Activated CD8-positive, alpha-beta memory T cell treated with anti-CD3 and anti-CD28 coated beads, Interleukin-2, amount 50 U/mL, for 1 hour (primary cell): ENCODE data around the gene WAS.
A peak's percentile ranks its signal among the peaks of the same experiment; 100 is the strongest.
"Not testable (repeated sequence)": the region's sequence is repeated elsewhere in the genome, so short reads cannot be mapped to it uniquely, and the experiment has no call there.

Experiments used
- DNase-seq: peaks from one replicate; pipeline ENCODE4 v3.0.0-alpha.2; 2020; ENCODE audit errors: extremely low read depth

WAS gene

DNA sequence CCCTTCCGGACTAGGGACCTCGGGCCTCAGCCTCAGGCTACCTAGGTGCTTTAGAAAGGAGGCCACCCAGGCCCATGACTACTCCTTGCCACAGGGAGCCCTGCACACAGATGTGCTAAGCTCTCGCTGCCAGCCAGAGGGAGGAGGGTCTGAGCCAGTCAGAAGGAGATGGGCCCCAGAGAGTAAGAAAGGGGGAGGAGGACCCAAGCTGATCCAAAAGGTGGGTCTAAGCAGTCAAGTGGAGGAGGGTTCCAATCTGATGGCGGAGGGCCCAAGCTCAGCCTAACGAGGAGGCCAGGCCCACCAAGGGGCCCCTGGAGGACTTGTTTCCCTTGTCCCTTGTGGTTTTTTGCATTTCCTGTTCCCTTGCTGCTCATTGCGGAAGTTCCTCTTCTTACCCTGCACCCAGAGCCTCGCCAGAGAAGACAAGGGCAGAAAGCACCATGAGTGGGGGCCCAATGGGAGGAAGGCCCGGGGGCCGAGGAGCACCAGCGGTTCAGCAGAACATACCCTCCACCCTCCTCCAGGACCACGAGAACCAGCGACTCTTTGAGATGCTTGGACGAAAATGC is at the start of gene WAS:
Gene WAS, plus strand, starts transcription at position 389 of the 572 bp plus-strand sequence. Its CDS starts 55 bp downstream, at position 444.
- DNase-seq, result no peak

GRCh38 chrX:48636301-48636700 is 47.3 kb upstream of the WAS start:
- DNase-seq, result no peak

DNA sequence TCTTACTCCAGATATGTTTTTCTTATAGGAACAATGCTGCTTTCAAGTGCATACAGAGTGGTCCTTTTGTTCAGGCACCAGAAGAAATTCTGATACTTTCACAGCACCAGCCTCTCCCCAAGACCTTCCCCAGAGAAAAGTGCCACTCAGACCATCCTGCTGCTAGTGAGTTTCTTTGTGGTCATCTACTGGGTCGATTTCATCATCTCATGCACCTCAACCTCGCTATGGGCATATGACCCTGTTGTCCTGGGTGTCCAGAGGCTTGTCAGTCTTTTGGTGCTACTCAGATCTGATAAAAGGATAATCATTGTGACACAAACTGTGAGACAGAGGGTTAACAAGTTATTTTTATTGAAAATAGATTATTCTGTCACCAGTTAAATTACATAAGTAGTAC is 46.8 kb upstream of the WAS start:
- DNase-seq, result no peak

DNA sequence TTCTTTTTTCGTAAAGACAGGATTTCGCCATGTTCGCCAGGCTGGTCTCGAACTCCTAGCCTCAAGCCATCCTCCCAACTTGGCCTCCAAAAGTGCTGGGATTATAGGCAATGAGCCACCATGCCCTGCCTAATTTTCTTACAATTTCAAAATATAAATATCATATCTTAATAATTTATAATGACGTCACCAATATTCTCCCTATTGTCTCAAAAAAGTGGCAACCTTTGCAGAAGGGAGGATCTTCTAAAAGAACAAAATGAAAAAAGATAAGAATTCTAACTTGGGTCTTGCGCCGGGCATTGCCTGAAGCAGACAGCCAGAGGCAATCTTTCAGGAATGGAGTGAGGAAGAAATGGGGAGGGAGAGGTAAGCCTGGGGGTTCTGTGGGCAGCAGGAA is 37.9 kb upstream of the WAS start:
- DNase-seq, result no peak

GRCh38 chrX:48648336-48648751 is 35.3 kb upstream of the WAS start:
- no peak for DNase-seq

DNA sequence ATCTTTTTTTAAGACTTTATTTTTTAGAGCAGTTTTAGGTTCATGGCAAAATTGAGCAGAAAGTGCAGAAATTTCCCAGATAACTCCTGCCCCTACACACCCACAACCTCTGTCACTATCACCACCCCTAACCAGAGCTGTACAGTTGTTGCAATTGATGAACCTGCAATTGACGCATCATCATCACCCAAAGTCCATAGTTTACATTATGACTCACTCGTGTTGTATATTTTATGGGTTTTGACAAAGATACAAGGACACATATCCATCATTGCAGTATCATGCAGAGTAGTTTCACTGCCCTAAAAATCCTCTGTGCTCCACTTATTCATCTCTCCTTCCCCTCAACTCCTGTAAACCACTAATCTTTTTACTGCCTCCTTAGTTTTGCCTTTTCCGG is 34.5 kb upstream of the WAS start:
- DNase-seq, result no peak

GRCh38 chrX:48652055-48652579 is 31.5 kb upstream of the WAS start:
- DNase-seq, result not testable (repeated sequence)

DNA sequence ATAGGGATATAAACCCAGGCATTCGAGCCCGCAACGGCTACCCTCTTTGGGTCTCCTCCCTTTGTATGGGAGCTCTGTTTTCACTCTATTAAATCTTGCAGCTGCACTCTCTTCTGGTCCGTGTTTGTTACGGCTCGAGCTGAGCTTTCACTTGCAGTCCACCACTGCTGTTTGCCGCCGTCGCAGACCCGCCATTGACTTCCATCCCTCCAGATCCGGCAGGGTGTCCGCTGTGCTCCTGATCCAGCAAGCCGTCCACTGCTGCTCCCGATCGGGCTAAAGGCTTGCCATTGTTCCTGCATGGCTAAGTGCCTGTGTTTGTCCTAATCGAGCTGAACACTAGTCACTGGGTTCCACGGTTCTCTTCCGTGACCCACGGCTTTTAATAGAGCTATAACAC is 28.9 kb upstream of the WAS start:
- DNase-seq, result not testable (repeated sequence)

DNA sequence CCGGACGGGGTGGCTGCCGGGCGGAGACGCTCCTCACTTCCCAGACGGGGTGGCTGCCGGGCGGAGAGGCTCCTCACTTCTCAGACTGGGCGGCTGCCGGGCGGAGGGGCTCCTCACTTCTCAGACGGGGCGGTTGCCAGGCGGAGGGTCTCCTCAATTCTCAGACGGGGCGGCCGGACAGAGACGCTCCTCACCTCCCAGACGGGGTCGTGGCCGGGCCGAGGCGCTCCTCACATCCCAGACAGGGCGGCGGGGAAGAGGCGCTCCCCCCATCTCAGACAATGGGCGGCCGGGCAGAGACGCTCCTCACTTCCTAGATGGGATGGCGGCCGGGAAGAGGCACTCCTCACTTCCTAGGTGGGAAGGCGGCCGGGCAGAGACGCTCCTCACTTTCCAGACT is 23.9 kb upstream of the WAS start:
- not testable (repeated sequence) for DNase-seq

DNA sequence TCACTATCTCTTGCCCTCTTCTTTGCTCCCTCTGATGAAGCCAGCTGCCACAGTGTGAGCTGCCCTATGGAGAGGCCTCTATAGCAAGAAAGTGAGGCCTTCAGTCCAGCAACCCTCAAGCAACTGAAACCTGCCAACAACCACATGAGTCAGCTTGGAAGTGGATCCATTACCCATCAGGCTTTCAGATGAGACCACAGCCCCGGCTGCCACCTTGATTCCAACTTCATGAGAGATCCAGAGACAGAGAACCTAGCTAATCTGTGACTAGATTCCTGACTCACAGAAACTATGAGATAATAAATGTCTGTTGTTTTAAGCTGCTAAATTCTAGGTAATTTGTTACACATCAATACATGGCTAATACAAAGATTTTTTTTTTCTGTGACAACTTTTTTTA is 20.4 kb upstream of the WAS start:
- DNase-seq, result no peak

DNA sequence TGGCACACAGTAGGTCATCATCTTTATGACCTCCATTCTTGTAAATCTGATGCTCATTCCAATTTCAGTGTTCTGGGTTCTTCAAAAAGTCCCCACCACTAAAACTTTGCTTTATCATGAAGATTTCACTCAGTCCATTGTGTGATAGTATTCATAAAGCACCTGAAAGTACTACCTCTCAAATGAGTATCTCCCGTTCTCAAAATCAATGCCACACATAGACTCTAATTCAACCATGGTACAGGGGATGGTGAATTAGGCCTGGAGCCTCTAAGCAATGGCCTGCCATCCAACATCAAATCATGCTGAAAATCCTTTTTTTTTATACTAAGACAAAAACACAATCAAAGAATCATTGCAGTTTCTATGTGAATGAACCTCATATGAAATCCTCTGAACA is 19.4 kb upstream of the WAS start:
- DNase-seq, result no peak

- DNase-seq, result no peak
Measured at GRCh38 chrX:48665991-48666390, 17.6 kb upstream of the WAS start.

DNA sequence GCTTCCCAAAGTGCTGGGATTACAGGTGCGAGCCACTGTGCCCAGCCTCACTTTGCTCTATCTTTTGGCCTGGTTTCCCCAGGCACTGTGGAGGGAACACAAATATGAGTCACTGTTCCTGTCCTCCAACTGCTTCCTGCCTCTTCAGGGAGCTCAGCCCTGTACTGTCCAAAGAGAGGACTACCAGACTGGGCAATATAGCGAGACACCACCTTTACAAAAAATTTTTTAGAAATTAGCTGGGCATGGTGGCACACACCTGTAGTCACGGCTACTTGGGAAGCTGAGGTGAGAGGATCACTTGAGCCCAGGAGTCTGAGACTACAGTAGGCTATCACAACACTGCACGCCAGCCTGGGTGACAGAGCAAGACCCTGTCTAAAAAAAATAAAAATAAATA is 16.9 kb upstream of the WAS start:
- no peak for DNase-seq

DNA sequence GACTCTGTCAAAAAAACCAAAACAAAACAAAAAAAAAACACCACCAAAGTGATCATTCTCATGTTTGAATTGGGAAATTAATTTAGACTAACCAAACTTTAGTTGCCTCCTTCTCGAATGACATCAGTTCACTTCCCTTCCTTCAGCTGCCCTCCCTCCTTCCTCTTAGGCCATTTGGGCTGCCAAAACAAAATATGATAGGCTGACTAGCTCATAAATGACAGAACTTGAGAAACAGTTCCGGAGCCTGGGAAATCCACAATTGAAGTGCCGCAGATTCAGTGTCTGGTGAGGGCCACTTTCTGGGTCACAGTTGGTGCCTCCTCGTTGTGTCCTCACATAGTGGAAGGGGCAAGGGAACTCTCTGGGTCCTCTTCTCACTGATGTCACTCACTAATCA is 16.1 kb upstream of the WAS start:
- DNase-seq, result no peak

GRCh38 chrX:48668187-48668586 is 15.4 kb upstream of the WAS start:
- DNase-seq, result not testable (repeated sequence)

GRCh38 chrX:48676106-48676892 is 7.3 kb upstream of the WAS start:
- DNase-seq, result peak; percentile 60

GRCh38 chrX:48676893-48677270 is 6.7 kb upstream of the WAS start:
- DNase-seq, result no peak

- DNase-seq, result no peak
Measured at GRCh38 chrX:48677516-48677915, 6.1 kb upstream of the WAS start.

DNA sequence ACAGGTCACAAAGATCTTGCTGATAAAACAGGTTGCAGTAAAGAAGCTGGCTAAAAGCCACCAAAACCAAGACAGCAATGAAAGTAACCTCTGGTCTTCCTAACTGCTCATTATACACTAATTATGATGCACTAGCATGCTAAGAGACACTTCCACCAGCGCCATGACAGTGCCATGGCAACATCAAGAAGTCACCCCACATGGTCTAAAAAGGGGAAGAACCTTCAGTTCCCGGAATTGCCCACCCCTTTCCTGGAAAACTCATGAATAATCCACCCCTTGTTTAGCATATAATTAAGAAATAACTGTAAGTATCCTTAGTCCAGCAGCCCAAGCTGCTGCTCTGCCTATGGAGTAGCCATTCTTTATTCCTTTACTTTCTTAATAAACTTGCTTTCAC is 3.1 kb upstream of the WAS start:
- DNase-seq, result not testable (repeated sequence)

DNA sequence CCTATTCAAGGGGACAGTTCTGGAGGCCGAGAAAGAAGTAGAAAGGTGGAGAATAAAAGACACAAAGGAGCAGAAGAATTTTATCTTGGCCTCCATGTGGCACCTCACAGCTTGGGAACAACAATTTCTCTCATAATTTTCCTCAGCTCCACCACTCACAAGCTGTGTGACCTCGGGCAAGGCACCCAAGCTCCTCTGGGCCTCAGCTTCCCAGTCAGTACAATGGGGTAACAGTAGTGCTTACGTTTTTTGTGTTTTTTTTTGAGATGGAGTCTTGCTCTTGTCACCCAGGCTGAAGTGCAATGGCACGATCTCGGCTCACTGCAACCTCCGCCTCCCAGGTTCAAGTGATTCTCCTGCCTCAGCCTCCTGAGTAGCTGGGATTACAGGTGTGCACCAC is 2.7 kb upstream of the WAS start:
- not testable (repeated sequence) for DNase-seq

GRCh38 chrX:48681539-48682183 is 1.9 kb upstream of the WAS start:
- DNase-seq, result no peak

DNA sequence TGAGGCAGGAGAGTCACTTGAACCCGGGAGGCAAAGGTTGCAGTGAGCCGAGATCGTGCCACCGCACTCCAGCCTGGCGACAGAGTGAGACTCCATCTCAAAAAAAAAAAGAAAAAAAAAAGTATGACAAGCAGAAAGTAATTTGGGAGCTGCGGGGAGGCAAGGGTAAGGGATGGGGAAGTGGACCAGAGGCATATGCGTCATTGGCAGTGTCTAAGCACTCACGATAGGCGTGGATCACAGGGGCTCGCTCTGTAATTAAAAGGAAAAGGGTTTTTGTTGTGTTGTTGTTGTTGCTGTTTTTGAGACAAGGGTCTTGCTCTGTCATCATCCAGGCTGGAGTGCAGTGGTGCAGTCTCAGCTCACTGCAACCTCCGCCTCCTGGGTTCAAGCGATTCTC is 804 bp upstream of the WAS start:
- DNase-seq, result not testable (repeated sequence)

DNA sequence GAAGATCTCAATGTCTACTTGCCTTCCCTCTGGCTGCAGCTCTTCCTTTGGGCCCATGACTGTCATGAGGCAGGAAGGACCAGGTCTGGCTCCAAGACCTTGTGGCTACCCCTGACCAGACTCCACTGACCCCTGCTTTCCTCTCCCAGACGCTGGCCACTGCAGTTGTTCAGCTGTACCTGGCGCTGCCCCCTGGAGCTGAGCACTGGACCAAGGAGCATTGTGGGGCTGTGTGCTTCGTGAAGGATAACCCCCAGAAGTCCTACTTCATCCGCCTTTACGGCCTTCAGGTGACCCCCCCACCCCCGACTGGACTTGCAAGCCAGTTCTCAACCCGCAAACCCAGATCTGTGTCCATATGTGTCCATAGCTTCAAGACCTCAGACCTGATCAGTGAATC is 535 bp downstream of the WAS start:
- DNase-seq, result no peak
